DOHH2 (cell line): ENCODE measurements around the gene LANCL2.

ENCODE experiments used
- H3F3A ChIP-seq: fragments of 200-600 bp; sonication (generic), shearing (Covaris generic); 2 replicates; pipeline ENCODE4 v1.6.0; 2016; ENCODE audit warnings: antibody characterized with exemption, mild to moderate bottlenecking; ENCODE audit not compliant: control insufficient read depth, insufficient read depth
- H3K27ac ChIP-seq: fragments of 200-600 bp; sonication (generic); 2 replicates; pipeline ENCODE4 v1.5.1; 2014; ENCODE audit warnings: low read depth, mild to moderate bottlenecking, low read length, moderate library complexity
- H3K27me3 ChIP-seq: fragments of 200-600 bp; sonication (generic); 2 replicates; pipeline ENCODE4 v1.6.1; 2014; ENCODE audit warnings: mild to moderate bottlenecking, low read length, mixed read lengths; ENCODE audit not compliant: control insufficient read depth
- H3K36me3 ChIP-seq: fragments of 200-600 bp; sonication (generic); 2 replicates; pipeline ENCODE4 v1.6.1; 2014; ENCODE audit warnings: mild to moderate bottlenecking, low read length, moderate library complexity, mixed read lengths; ENCODE audit not compliant: control insufficient read depth
- H3K4me1 ChIP-seq: fragments of 200-600 bp; sonication (generic); 2 replicates; pipeline ENCODE4 v1.6.1; 2014; ENCODE audit warnings: mild to moderate bottlenecking, low read length, mixed read lengths; ENCODE audit not compliant: control insufficient read depth
- H3K4me2 ChIP-seq: fragments of 200-600 bp; sonication (generic); 2 replicates; pipeline ENCODE4 v1.6.0; 2014; ENCODE audit warnings: mild to moderate bottlenecking, low read length, moderate library complexity
- H3K4me3 ChIP-seq: fragments of 200-600 bp; sonication (generic); 2 replicates; pipeline ENCODE4 v1.5.1; 2014; ENCODE audit warnings: mild to moderate bottlenecking, low read length, mixed read lengths
- H3K79me2 ChIP-seq: fragments of 200-600 bp; sonication (generic); 2 replicates; pipeline ENCODE4 v1.6.1; 2014; ENCODE audit warnings: mild to moderate bottlenecking, low read length, mixed read lengths; ENCODE audit not compliant: control insufficient read depth
- H3K9me2 ChIP-seq: fragments of 200-600 bp; sonication (generic); replicated peaks from 2 replicates; pipeline ENCODE4 v1.6.1; 2014; ENCODE audit warnings: mild to moderate bottlenecking, low read length, mixed read lengths; ENCODE audit not compliant: control insufficient read depth
- H3K9me3 ChIP-seq: fragments of 200-600 bp; sonication (generic); 2 replicates; pipeline ENCODE4 v1.6.1; 2014; ENCODE audit warnings: antibody characterized with exemption, low read length, mixed read lengths; ENCODE audit not compliant: control insufficient read depth, insufficient read depth
- H4K20me1 ChIP-seq: fragments of 200-600 bp; sonication (generic); 2 replicates; pipeline ENCODE4 v1.6.0; 2014; ENCODE audit warnings: low read depth, mild to moderate bottlenecking, antibody characterized with exemption, low read length, moderate library complexity; ENCODE audit not compliant: control insufficient read depth, insufficient read depth
- EZH2phosphoT487 ChIP-seq: fragments of 200-600 bp; sonication (generic); IDR thresholded peaks from 2 replicates; pipeline ENCODE4 v1.6.1; 2017; ENCODE audit warnings: borderline replicate concordance, mild to moderate bottlenecking, antibody characterized with exemption, low read length, moderate library complexity, mixed read lengths
- TF ChIP-seq, protein P1 (sequence below): fragments of 200-600 bp; sonication (generic); IDR thresholded peaks from one replicate; pipeline ENCODE4 v1.5.1; 2014; ENCODE audit warnings: antibody characterized with exemption, mild to moderate bottlenecking, low read depth, low read length; ENCODE audit not compliant: poor library complexity, severe bottlenecking

The LANCL2 gene

GRCh38 chr7:55381696-55382095 lies 16.6 kb downstream of the LANCL2 start:
- TF ChIP-seq EZH2phosphoT487 = no peak
- TF ChIP-seq, protein P1, sequence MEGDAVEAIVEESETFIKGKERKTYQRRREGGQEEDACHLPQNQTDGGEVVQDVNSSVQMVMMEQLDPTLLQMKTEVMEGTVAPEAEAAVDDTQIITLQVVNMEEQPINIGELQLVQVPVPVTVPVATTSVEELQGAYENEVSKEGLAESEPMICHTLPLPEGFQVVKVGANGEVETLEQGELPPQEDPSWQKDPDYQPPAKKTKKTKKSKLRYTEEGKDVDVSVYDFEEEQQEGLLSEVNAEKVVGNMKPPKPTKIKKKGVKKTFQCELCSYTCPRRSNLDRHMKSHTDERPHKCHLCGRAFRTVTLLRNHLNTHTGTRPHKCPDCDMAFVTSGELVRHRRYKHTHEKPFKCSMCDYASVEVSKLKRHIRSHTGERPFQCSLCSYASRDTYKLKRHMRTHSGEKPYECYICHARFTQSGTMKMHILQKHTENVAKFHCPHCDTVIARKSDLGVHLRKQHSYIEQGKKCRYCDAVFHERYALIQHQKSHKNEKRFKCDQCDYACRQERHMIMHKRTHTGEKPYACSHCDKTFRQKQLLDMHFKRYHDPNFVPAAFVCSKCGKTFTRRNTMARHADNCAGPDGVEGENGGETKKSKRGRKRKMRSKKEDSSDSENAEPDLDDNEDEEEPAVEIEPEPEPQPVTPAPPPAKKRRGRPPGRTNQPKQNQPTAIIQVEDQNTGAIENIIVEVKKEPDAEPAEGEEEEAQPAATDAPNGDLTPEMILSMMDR = no peak
- Histone ChIP-seq H3K27ac (no peak overlapping the region), H3K9me2 (no peaks in the 10 kb centered on the region), H3K4me1 (no peaks in the 10 kb centered on the region), H3K27me3 (no peaks in the 10 kb centered on the region), H3K9me3 (peaks cover 19% of the 10 kb centered on the region), H3K79me2 (no peaks in the 10 kb centered on the region), H3K4me2 (no peak overlapping the region), H3K4me3 (no peak overlapping the region), H3F3A (no peaks in the 10 kb centered on the region), H4K20me1 (no peaks in the 10 kb centered on the region), H3K36me3 (no peaks in the 10 kb centered on the region)

DNA sequence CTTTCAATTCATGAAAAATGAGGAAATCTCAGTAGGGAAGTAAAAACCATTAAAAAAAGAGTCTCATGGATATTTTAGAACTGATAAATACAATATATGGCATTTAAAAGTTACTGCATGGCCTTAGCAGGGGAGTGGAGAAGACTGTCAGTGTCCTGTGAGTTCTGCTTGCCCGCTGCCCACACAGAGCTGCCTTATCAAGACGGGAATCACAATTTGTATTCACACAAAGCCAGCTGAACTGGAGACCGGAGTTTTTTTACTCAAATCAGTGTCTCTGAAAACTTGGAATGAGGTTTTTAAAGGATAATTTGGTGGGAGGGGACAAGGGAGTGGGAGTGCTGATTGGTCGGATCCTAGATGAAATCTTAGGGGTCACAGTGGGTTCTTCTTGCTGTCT lies 17.1 kb downstream of the LANCL2 start:
- TF ChIP-seq, protein P1 = no peak
- TF ChIP-seq EZH2phosphoT487 = no peak
- H3K36me3 ChIP-seq = no peaks in the 10 kb centered on the region
- H3K9me3 ChIP-seq = peaks cover 25% of the 10 kb centered on the region
- no peaks in the 10 kb centered on the region for H3K79me2 ChIP-seq
- H3K27me3 ChIP-seq = no peaks in the 10 kb centered on the region
- no peak overlapping the region for H3K4me2 ChIP-seq
- no peaks in the 10 kb centered on the region for H3F3A ChIP-seq
- H3K9me2 ChIP-seq = no peaks in the 10 kb centered on the region
- no peaks in the 10 kb centered on the region for H3K4me1 ChIP-seq
- H3K27ac ChIP-seq = no peak overlapping the region
- no peak overlapping the region for H3K4me3 ChIP-seq
- H4K20me1 ChIP-seq = no peaks in the 10 kb centered on the region

GRCh38 chr7:55386541-55386940 lies 21.4 kb downstream of the LANCL2 start:
- H3K79me2 ChIP-seq = no peaks in the 10 kb centered on the region
- no peaks in the 10 kb centered on the region for H4K20me1 ChIP-seq
- no peak overlapping the region for H3K4me2 ChIP-seq
- H3K4me1 ChIP-seq = no peaks in the 10 kb centered on the region
- no peaks in the 10 kb centered on the region for H3F3A ChIP-seq
- no peaks in the 10 kb centered on the region for H3K9me2 ChIP-seq
- H3K27ac ChIP-seq = no peak overlapping the region
- no peaks in the 10 kb centered on the region for H3K36me3 ChIP-seq
- H3K9me3 ChIP-seq = peaks cover 41% of the 10 kb centered on the region
- no peaks in the 10 kb centered on the region for H3K27me3 ChIP-seq
- TF ChIP-seq EZH2phosphoT487 = no peak
- TF ChIP-seq, protein P1 = no peak
- H3K4me3 ChIP-seq = no peak overlapping the region
